Astrocyte (in vitro differentiated cells and primary cell): Measurements from ENCODE around the gene TRMT10A.

Experiments used
- EZH2 ChIP-seq: IDR thresholded peaks from 2 replicates; pipeline ENCODE4 v1.6.1; 2012; ENCODE audit warnings: mild to moderate bottlenecking, low read length, inconsistent platforms; ENCODE audit not compliant: insufficient read depth
- TF ChIP-seq, protein P1 (sequence below): IDR thresholded peaks from 2 replicates; pipeline ENCODE4 v1.5.1; 2011; ENCODE audit warnings: low read depth, mild to moderate bottlenecking, inconsistent platforms, low read length, moderate library complexity; ENCODE audit not compliant: insufficient read depth

DNA sequence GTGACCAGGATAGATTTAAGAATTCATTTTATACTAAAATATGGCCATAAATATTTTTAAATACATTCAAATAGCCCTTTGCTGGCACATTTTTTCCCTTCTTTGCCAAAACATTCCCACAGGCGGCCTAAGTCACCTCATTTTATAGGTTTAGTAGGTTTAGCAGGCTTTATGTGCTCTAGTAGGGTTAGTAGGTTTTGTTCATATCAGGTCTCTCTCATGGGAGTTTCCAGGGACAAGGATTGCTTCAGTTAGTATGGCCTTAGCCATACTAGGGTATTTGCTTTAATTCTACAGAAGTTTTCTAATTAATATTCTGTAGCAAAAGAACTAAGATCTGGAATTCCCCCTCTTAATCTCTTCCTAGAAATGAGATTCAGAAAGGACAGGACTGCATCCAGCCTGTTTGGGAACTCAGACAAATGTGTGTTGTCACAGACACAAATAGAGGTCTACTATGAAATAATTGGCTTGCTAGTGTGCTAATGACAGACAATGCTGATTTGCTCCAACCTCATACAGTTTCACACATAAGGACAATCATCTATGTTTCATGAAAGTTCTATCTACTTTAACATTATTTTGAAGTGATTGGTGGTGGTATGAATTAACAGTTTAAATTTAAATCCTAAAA, 10.0 kb upstream of the TRMT10A start:
- TF ChIP-seq EZH2: no peak
- TF ChIP-seq, protein P1, sequence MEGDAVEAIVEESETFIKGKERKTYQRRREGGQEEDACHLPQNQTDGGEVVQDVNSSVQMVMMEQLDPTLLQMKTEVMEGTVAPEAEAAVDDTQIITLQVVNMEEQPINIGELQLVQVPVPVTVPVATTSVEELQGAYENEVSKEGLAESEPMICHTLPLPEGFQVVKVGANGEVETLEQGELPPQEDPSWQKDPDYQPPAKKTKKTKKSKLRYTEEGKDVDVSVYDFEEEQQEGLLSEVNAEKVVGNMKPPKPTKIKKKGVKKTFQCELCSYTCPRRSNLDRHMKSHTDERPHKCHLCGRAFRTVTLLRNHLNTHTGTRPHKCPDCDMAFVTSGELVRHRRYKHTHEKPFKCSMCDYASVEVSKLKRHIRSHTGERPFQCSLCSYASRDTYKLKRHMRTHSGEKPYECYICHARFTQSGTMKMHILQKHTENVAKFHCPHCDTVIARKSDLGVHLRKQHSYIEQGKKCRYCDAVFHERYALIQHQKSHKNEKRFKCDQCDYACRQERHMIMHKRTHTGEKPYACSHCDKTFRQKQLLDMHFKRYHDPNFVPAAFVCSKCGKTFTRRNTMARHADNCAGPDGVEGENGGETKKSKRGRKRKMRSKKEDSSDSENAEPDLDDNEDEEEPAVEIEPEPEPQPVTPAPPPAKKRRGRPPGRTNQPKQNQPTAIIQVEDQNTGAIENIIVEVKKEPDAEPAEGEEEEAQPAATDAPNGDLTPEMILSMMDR: no peak
